GM23338 (cell line): ENCODE results near the gene MYL5. TPM values are rescaled to one million over a fixed set of nuclear protein-coding genes. Genes with fewer than 3 reads are reported as not detected.

Experiments
- ATAC-seq: fragments of 200-7000 bp; cut with Tn5 transposase; 3 replicates; pipeline ENCODE4 v1.9.1; 2020
- DNase-seq: peaks from one replicate; pipeline ENCODE4 v3.0.0-alpha.2; 2015; ENCODE audit warnings: low spot score
- H2AFZ ChIP-seq: fragments of 200-600 bp; sonication (generic); 2 replicates; pipeline ENCODE4 v1.8.0; 2016; ENCODE audit warnings: antibody characterized with exemption, mild to moderate bottlenecking, moderate library complexity
- H3F3A ChIP-seq: fragments of 200-600 bp; sonication (generic); replicated peaks from 2 replicates; pipeline ENCODE4 v1.8.0; 2017; ENCODE audit warnings: antibody characterized with exemption, mixed run types, low read depth
- H3K27ac ChIP-seq: fragments of 200-600 bp; sonication (generic); 2 replicates; pipeline ENCODE4 v1.6.1; 2016; ENCODE audit warnings: low read depth
- H3K27me3 ChIP-seq: fragments of 200-600 bp; sonication (generic); 2 replicates; pipeline ENCODE4 v1.8.0; 2016; ENCODE audit warnings: mild to moderate bottlenecking, mixed run types, moderate library complexity; ENCODE audit not compliant: insufficient read depth
- H3K36me3 ChIP-seq: fragments of 200-600 bp; sonication (generic); 2 replicates; pipeline ENCODE4 v1.8.0; 2016; ENCODE audit warnings: mild to moderate bottlenecking; ENCODE audit not compliant: insufficient read depth
- H3K4me1 ChIP-seq: fragments of 200-600 bp; sonication (generic); 2 replicates; pipeline ENCODE4 v1.8.0; 2016; ENCODE audit warnings: mild to moderate bottlenecking, moderate library complexity; ENCODE audit not compliant: insufficient read depth
- H3K4me2 ChIP-seq: fragments of 200-600 bp; sonication (generic); 2 replicates; pipeline ENCODE4 v1.7.1; 2017; ENCODE audit warnings: mixed run types
- H3K4me3 ChIP-seq: fragments of 200-600 bp; sonication (generic); 2 replicates; pipeline ENCODE4 v1.6.1; 2016; ENCODE audit warnings: mixed run types
- H3K79me2 ChIP-seq: fragments of 200-600 bp; sonication (generic); replicated peaks from 2 replicates; pipeline ENCODE4 v1.8.0; 2017; ENCODE audit warnings: mild to moderate bottlenecking; ENCODE audit not compliant: insufficient read depth
- H3K9me2 ChIP-seq: fragments of 200-600 bp; sonication (generic); 2 replicates; pipeline ENCODE4 v1.8.0; 2017; ENCODE audit not compliant: insufficient read depth
- H4K20me1 ChIP-seq: fragments of 200-600 bp; sonication (generic); replicated peaks from 2 replicates; pipeline ENCODE4 v1.8.0; 2017; ENCODE audit warnings: mild to moderate bottlenecking; ENCODE audit not compliant: insufficient read depth
- H3K27ac Mint-ChIP-seq: 2 replicates; pipeline ENCODE4 v1.8.0; 2020; ENCODE audit warnings: inconsistent platforms, mild to moderate bottlenecking, moderate library complexity, mixed read lengths
- H3K27me3 Mint-ChIP-seq: 3 replicates; pipeline ENCODE4 v1.8.0; 2022; ENCODE audit warnings: low read depth, mild to moderate bottlenecking, moderate library complexity, mixed read lengths, inconsistent platforms; ENCODE audit not compliant: insufficient read depth, poor library complexity
- H3K36me3 Mint-ChIP-seq: 3 replicates; pipeline ENCODE4 v1.8.0; 2021; ENCODE audit warnings: low read depth, mild to moderate bottlenecking, inconsistent platforms, moderate library complexity, mixed read lengths
- H3K4me1 Mint-ChIP-seq: 3 replicates; pipeline ENCODE4 v1.8.0; 2020; ENCODE audit warnings: mild to moderate bottlenecking, inconsistent platforms, mixed read lengths
- H3K4me3 Mint-ChIP-seq: 3 replicates; pipeline ENCODE4 v1.8.0; 2021; ENCODE audit warnings: moderate library complexity, mild to moderate bottlenecking, inconsistent platforms, mixed read lengths
- H3K9me3 Mint-ChIP-seq: 3 replicates; pipeline ENCODE4 v1.8.0; 2020; ENCODE audit warnings: moderate library complexity, mild to moderate bottlenecking, inconsistent platforms, mixed read lengths
- CTCF ChIP-seq, 2 experiments: fragments of 200-600 bp in 1 of 2; sonication (generic) in 1 of 2; conservative IDR thresholded peaks; 2 replicates each; pipeline versions ENCODE4 v1.5.1 to v1.6.1; 2016 to 2017; ENCODE audit warnings: antibody characterized with exemption in 2 of 2, low read depth in 2 of 2, mild to moderate bottlenecking in 2 of 2, moderate library complexity in 1 of 2
- ETS1 ChIP-seq: IDR thresholded peaks from 2 replicates; pipeline ENCODE4 v1.6.1; 2016; ENCODE audit warnings: antibody characterized with exemption
- REST ChIP-seq: IDR thresholded peaks from one replicate; pipeline ENCODE4 v1.6.1; 2018; ENCODE audit warnings: antibody characterized with exemption; ENCODE audit not compliant: unreplicated experiment
- STAT1 ChIP-seq: IDR thresholded peaks from one replicate; pipeline ENCODE4 v1.6.1; 2016; ENCODE audit warnings: antibody characterized with exemption; ENCODE audit not compliant: unreplicated experiment
- ZNF331 ChIP-seq: fragments of 250-450 bp; sonication (Bioruptor Pico); IDR thresholded peaks from 2 replicates; pipeline ENCODE4 v1.5.0; 2020; ENCODE audit warnings: low read depth, mild to moderate bottlenecking, moderate library complexity
- ZNF462 ChIP-seq: fragments of 250-450 bp; sonication (Bioruptor Pico); IDR thresholded peaks from 2 replicates; pipeline ENCODE4 v1.5.0; 2020; ENCODE audit warnings: mild to moderate bottlenecking, moderate library complexity
- polyA plus RNA-seq: library from polyadenylated mRNA; unstranded; fragments of >200 nt; fragmentation: Nextera tagmentation; extraction: Ambion mirVana; gene quantifications from 2 replicates; pipeline ENCODE4 v1.2.1, GENCODE V29; 2016
- total RNA-seq: library from RNA; depleted of rRNA; stranded (reverse); fragments of >200 nt; shearing (Covaris generic); gene quantifications from 2 replicates; pipeline ENCODE4 v1.2.3, GENCODE V29; 2014

The MYL5 gene
- total and polyA plus RNA-seq, 2 experiments from 2014 or later: 3.0 to 4.4 TPM

- no peak overlapping the region for H3K4me3 ChIP-seq
- no peak overlapping the region for H3K4me2 ChIP-seq
- H3F3A ChIP-seq: no peaks in the 10 kb centered on the region
- TF ChIP-seq REST: no peak
- no peak for TF ChIP-seq STAT1
- peak; percentile 28 to 60 for TF ChIP-seq CTCF (conservative IDR thresholded peaks at IDR 0.05; ENCODE audit: low read depth in 2 of 2)
- no peak for TF ChIP-seq ZNF331
- no peak for TF ChIP-seq ZNF462 (CRISPR knock-in tag)
- no peak for TF ChIP-seq ETS1
- no peaks in the 10 kb centered on the region for H4K20me1 ChIP-seq
- Mint-ChIP-seq H3K4me1 (peaks cover 6% of the 10 kb centered on the region; the same call in 1 of the 3 replicates), H3K9me3 (peaks cover 2% of the 10 kb centered on the region; the same call in 1 of the 3 replicates), H3K36me3 (no peaks in the 10 kb centered on the region), H3K27me3 (peaks cover 18% of the 10 kb centered on the region), H3K27ac (no peak overlapping the region), H3K4me3 (no peak overlapping the region)
- peak; percentile 36 for DNase-seq
- H3K4me1 ChIP-seq: no peaks in the 10 kb centered on the region
- no peaks in the 10 kb centered on the region for H3K36me3 ChIP-seq
- no peak for ATAC-seq
- no peak overlapping the region for H2AFZ ChIP-seq
- no peaks in the 10 kb centered on the region for H3K9me2 ChIP-seq
- no peaks in the 10 kb centered on the region for H3K79me2 ChIP-seq
- H3K27me3 ChIP-seq: peaks cover 6% of the 10 kb centered on the region; the same call in 1 of the 2 replicates
- no peak overlapping the region for H3K27ac ChIP-seq
Observed at GRCh38 chr4:700587-701264, 26.4 kb downstream of the MYL5 start.
